Measurements from ENCODE around the gene OR5AU1. TPM values are rescaled to one million over a fixed set of nuclear protein-coding genes. Genes with fewer than 3 reads are reported as not detected.

OR5AU1 gene
- total RNA-seq (under 1 TPM in 1 of 2 donors, not detected in 1; 0.43 TPM), polyA plus RNA-seq (ENCODE audit: insufficient read depth, low read depth, low replicate concordance) (not detected)
- long read RNA-seq, donor 1: 0 reads
- long read RNA-seq, donor 2: 0 reads

- TF ChIP-seq CTCF (IDR thresholded peaks at IDR 0.05): no peak
- no peak for TF ChIP-seq POLR2A (IDR thresholded peaks at IDR 0.05)
- no peak within 1 kb of the TSS for H3K27ac ChIP-seq
- no peaks in the 10 kb centered on the region for H3K27me3 ChIP-seq
- intact Hi-C loops (cut with DNase I; ENCODE audit: low total_unique reads): no loop called here
- H3K4me3 ChIP-seq: no peak within 1 kb of the TSS
- no peaks in the 10 kb centered on the region for H3K36me3 ChIP-seq (ENCODE audit: low read depth, missing control alignments)
- no peaks in the 10 kb centered on the region for H3K4me1 ChIP-seq
- no peak for DNase-seq
- H3K9me3 ChIP-seq: no peaks in the 10 kb centered on the region
Measured at GRCh38 chr14:21155963-21156362, at the start of gene OR5AU1. TSS of gene OR5AU1 (minus strand) at chr14:21156063. CDS start at chr14:21155872, 191 bp downstream.

DNA sequence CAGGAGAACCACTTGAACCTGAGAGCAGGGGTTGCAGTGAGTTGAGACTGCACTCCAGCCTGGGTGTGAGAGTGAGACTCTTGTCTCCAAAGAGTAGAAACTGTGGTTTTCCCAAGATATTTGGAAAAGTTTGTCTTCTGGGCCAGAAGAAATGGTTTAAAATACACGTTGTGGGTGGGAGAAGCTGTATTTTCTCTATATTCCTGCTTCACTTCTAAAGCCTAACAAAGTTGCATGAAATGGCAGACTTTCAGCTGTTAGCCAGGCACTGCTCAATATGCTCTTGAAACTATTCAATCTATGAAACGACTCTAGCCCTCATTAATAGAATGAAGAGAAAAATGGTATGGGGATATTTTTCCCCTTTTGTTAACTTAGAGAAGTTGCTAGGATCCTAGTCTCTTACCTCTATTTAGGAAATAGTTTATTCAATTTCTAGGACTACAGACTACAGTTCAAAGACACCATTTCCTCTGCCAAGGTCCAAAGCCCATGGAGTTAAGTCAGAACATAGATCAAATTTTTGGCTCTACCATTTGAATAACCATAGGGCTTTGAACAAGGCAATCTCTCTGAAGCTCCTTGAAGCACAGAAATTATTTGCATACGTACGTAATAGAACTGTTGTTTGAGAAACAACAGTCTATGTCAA, 49.3 kb upstream of the OR5AU1 start:
- no peaks in the 10 kb centered on the region for H3K36me3 ChIP-seq (ENCODE audit: low read depth, missing control alignments)

GRCh38 chr14:21204167-21205025, 48.5 kb upstream of the OR5AU1 start:
- no peaks in the 10 kb centered on the region for H3K9me3 ChIP-seq
- H3K36me3 ChIP-seq (ENCODE audit: low read depth, missing control alignments): no peaks in the 10 kb centered on the region
- TF ChIP-seq POLR2A (IDR thresholded peaks at IDR 0.05) (no peak), CTCF (IDR thresholded peaks at IDR 0.05) (no peak)
- 89 to 91% methylated on average over 8 of the region's 8 CpGs for WGBS, 2 donors
- intact Hi-C loops (cut with DNase I; ENCODE audit: low total_unique reads): no loop called here
- no peak overlapping the region for H3K4me3 ChIP-seq
- H3K27ac ChIP-seq: no peak overlapping the region
- H3K4me1 ChIP-seq: no peaks in the 10 kb centered on the region
- no peak for DNase-seq
- no peaks in the 10 kb centered on the region for H3K27me3 ChIP-seq

More for the DNA sequence above, 49.3 kb upstream of the OR5AU1 start:
- Histone ChIP-seq H3K27me3 (no peaks in the 10 kb centered on the region), H3K4me3 (no peak overlapping the region), H3K9me3 (no peaks in the 10 kb centered on the region), H3K27ac (no peak overlapping the region), H3K4me1 (no peaks in the 10 kb centered on the region)
- no peak for TF ChIP-seq CTCF (IDR thresholded peaks at IDR 0.05)
- no peak for TF ChIP-seq POLR2A (IDR thresholded peaks at IDR 0.05)
- WGBS, 2 donors: 80 to 83% methylated on average over 4 of the region's 4 CpGs
- no peak for DNase-seq
- intact Hi-C loops (cut with DNase I; ENCODE audit: low total_unique reads): no loop called here

GRCh38 chr14:21203470-21204166, 47.8 kb upstream of the OR5AU1 start:
- Histone ChIP-seq H3K4me3 (no peak overlapping the region), H3K36me3 (ENCODE audit: low read depth, missing control alignments) (no peaks in the 10 kb centered on the region), H3K4me1 (no peaks in the 10 kb centered on the region), H3K27ac (no peak overlapping the region), H3K27me3 (no peaks in the 10 kb centered on the region), H3K9me3 (no peaks in the 10 kb centered on the region)
- TF ChIP-seq CTCF (IDR thresholded peaks at IDR 0.05) (no peak), POLR2A (IDR thresholded peaks at IDR 0.05) (no peak)
- DNase-seq: no peak
- intact Hi-C loops (cut with DNase I; ENCODE audit: low total_unique reads): no loop called here
- WGBS, 2 donors: 67 to 75% methylated on average over 8 of the region's 8 CpGs
